ENCODE measurements around the gene ATP2C1. TPM values are rescaled to one million over a fixed set of nuclear protein-coding genes. Genes with fewer than 3 reads are reported as not detected.

The ATP2C1 gene
- total and polyA plus RNA-seq, 9 of the 15 experiments (the other 6 are each of a cell fraction or from before 2014, with no cell fraction given): 10.0 to 53.5 (median 27.9) TPM

- TF ChIP-seq TFAM (CRISPR knock-in tag; conservative IDR thresholded peaks at IDR 0.05): no peak
- TF ChIP-seq ZNF589 (CRISPR knock-in tag; IDR thresholded peaks at IDR 0.05; ENCODE audit: low read depth): 0 out of 2 replicates have a peak, but pooled peaks have one; percentile 40
- TF ChIP-seq U2AF2 (optimal IDR thresholded peaks at IDR 0.05; ENCODE audit: low read depth, low read length): no peak
- TF ChIP-seq TBL1XR1 (IDR thresholded peaks at IDR 0.05; ENCODE audit: low read length in 2 of 2): peak; percentile 86 to 90; a peak in 3 of 4 replicates
- no peak for TF ChIP-seq PATZ1 (CRISPR knock-in tag; IDR thresholded peaks at IDR 0.05; ENCODE audit: borderline replicate concordance)
- TF ChIP-seq RERE (CRISPR knock-in tag; IDR thresholded peaks at IDR 0.05; ENCODE audit: borderline replicate concordance): no peak
- TF ChIP-seq, protein P1, sequence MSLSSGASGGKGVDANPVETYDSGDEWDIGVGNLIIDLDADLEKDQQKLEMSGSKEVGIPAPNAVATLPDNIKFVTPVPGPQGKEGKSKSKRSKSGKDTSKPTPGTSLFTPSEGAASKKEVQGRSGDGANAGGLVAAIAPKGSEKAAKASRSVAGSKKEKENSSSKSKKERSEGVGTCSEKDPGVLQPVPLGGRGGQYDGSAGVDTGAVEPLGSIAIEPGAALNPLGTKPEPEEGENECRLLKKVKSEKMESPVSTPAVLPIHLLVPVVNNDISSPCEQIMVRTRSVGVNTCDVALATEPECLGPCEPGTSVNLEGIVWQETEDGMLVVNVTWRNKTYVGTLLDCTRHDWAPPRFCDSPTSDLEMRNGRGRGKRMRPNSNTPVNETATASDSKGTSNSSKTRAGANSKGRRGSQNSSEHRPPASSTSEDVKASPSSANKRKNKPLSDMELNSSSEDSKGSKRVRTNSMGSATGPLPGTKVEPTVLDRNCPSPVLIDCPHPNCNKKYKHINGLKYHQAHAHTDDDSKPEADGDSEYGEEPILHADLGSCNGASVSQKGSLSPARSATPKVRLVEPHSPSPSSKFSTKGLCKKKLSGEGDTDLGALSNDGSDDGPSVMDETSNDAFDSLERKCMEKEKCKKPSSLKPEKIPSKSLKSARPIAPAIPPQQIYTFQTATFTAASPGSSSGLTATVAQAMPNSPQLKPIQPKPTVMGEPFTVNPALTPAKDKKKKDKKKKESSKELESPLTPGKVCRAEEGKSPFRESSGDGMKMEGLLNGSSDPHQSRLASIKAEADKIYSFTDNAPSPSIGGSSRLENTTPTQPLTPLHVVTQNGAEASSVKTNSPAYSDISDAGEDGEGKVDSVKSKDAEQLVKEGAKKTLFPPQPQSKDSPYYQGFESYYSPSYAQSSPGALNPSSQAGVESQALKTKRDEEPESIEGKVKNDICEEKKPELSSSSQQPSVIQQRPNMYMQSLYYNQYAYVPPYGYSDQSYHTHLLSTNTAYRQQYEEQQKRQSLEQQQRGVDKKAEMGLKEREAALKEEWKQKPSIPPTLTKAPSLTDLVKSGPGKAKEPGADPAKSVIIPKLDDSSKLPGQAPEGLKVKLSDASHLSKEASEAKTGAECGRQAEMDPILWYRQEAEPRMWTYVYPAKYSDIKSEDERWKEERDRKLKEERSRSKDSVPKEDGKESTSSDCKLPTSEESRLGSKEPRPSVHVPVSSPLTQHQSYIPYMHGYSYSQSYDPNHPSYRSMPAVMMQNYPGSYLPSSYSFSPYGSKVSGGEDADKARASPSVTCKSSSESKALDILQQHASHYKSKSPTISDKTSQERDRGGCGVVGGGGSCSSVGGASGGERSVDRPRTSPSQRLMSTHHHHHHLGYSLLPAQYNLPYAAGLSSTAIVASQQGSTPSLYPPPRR (CRISPR knock-in tag; IDR thresholded peaks at IDR 0.05; ENCODE audit: borderline replicate concordance): no peak
- TF ChIP-seq, protein P2, sequence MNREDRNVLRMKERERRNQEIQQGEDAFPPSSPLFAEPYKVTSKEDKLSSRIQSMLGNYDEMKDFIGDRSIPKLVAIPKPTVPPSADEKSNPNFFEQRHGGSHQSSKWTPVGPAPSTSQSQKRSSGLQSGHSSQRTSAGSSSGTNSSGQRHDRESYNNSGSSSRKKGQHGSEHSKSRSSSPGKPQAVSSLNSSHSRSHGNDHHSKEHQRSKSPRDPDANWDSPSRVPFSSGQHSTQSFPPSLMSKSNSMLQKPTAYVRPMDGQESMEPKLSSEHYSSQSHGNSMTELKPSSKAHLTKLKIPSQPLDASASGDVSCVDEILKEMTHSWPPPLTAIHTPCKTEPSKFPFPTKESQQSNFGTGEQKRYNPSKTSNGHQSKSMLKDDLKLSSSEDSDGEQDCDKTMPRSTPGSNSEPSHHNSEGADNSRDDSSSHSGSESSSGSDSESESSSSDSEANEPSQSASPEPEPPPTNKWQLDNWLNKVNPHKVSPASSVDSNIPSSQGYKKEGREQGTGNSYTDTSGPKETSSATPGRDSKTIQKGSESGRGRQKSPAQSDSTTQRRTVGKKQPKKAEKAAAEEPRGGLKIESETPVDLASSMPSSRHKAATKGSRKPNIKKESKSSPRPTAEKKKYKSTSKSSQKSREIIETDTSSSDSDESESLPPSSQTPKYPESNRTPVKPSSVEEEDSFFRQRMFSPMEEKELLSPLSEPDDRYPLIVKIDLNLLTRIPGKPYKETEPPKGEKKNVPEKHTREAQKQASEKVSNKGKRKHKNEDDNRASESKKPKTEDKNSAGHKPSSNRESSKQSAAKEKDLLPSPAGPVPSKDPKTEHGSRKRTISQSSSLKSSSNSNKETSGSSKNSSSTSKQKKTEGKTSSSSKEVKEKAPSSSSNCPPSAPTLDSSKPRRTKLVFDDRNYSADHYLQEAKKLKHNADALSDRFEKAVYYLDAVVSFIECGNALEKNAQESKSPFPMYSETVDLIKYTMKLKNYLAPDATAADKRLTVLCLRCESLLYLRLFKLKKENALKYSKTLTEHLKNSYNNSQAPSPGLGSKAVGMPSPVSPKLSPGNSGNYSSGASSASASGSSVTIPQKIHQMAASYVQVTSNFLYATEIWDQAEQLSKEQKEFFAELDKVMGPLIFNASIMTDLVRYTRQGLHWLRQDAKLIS (CRISPR knock-in tag; IDR thresholded peaks at IDR 0.05): 0 out of 2 replicates have a peak, but pooled peaks have one; percentile 56
- TF ChIP-seq TCF7 (IDR thresholded peaks at IDR 0.05; ENCODE audit: borderline replicate concordance): no peak
Measured at GRCh38 chr3:130850044-130850797, 43.7 kb upstream of the ATP2C1 start (continued).
